ENCODE data around the gene SULF2.

SULF2 gene

DNA sequence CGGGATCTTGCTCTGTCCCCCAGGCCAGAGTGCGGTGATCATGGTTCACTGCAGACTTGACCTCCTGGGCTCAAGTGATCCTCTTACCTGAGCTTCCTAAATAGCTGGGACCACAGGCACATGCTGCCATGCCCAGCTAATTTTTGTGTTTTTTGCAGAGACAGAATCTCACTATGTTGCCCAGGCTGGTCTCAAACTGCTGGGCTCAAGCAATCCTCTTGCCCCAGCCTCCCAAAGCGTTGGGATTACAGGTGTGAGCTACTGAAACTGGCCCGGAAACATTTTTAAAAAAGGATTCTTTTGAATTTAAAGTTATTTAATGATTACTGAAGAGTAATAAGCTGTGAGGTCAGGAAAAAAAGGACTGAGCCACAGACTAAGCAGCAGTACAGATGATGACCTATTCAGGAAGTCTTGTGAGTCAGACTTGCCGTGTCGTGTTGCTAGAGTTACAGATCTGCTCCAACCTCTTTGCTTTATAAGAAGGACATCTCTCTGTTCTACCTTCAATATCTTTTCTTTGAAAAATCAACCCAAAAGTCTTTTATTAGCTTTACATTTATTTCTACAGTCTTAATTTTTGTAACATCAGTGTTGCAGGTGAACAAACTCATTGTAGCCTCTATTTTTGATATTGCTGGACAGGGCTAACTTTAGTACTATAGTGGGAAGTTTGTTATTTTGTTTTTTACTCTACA lies 174.9 kb downstream of the SULF2 start:
- DNase-seq: no peak

DNA sequence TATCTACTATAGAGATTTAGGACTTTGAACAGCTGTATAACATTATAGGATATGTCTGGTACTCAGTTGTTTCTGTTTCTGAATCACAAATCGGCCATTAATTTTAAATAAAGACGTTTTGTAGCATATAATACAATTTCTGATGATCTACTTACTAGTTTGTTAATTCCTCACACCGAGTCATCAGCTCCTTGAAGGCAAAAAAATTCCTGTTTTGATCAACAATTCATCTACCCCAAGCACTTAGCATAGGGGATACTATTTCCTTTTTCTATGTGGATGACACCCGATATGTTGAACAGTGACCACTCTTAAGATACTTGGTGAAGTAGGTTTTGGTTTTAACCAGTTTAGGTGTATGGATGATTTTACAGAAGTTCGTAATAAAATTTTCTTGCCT lies 176.3 kb downstream of the SULF2 start:
- DNase-seq: no peak

Data from anterior cingulate cortex (tissue), 58 donors.